CD4-positive, CD25-positive, alpha-beta regulatory T cell (primary cell): ENCODE data around the gene NETO2. TPM values are rescaled to one million over a fixed set of nuclear protein-coding genes. Genes with fewer than 3 reads are reported as not detected.
A peak's percentile ranks its signal among the peaks of the same experiment; 100 is the strongest.
"Not testable (repeated sequence)": the region's sequence is repeated elsewhere in the genome, so short reads cannot be mapped to it uniquely, and the experiment has no call there.

Experiments used
- ATAC-seq, 2 donors: fragments of 150-1000 bp; cut with Tn5 transposase; one replicate each; pipeline ENCODE4 v1.10.0; 2021; ENCODE audit warnings: low read depth in 2 of 2, moderate number of reproducible peaks in 2 of 2, moderate library complexity in 1 of 2
- DNase-seq, 3 donors: peaks; one replicate each; pipeline versions ENCODE4 v3.0.0 to v3.0.0-alpha.2; 2012 to 2022; ENCODE audit warnings: mixed read lengths in 1 of 3
- H3K27ac ChIP-seq: one replicate; pipeline ENCODE4 v1.7.0; 2013; ENCODE audit warnings: mild to moderate bottlenecking, low read length; ENCODE audit not compliant: insufficient read depth, poor library complexity, severe bottlenecking
- H3K27me3 ChIP-seq: one replicate; pipeline ENCODE4 v1.7.0; 2013; ENCODE audit warnings: low read length; ENCODE audit not compliant: control insufficient read depth, insufficient read depth
- H3K36me3 ChIP-seq: one replicate; pipeline ENCODE4 v1.7.0; 2013; ENCODE audit warnings: mild to moderate bottlenecking, low read length, moderate library complexity; ENCODE audit not compliant: control insufficient read depth, insufficient read depth
- H3K4me1 ChIP-seq: 2 replicates; pipeline ENCODE4 v1.7.0; 2013; ENCODE audit warnings: mild to moderate bottlenecking, low read length; ENCODE audit not compliant: insufficient read depth, control insufficient read depth, poor library complexity, severe bottlenecking
- H3K4me3 ChIP-seq: one replicate; pipeline ENCODE4 v1.7.0; 2013; ENCODE audit warnings: low read depth, mild to moderate bottlenecking, low read length, moderate library complexity
- H3K9me3 ChIP-seq, 2 experiments: 1 replicate in 1 of 2; 2 replicates in 1 of 2; pipeline ENCODE4 v1.7.0; 2013; ENCODE audit warnings: low read length in 2 of 2, mild to moderate bottlenecking in 1 of 2, moderate library complexity in 1 of 2; ENCODE audit not compliant: control insufficient read depth in 2 of 2
- H3K27ac Mint-ChIP-seq, 3 donors: one replicate each; pipeline ENCODE4 v1.8.0; 2020 to 2022; ENCODE audit warnings: mild to moderate bottlenecking in 3 of 3, mixed read lengths in 3 of 3, moderate library complexity in 2 of 3
- H3K27me3 Mint-ChIP-seq: one replicate; pipeline ENCODE4 v1.8.0; 2022; ENCODE audit warnings: mild to moderate bottlenecking, mixed read lengths
- H3K36me3 Mint-ChIP-seq: one replicate; pipeline ENCODE4 v1.8.0; 2020; ENCODE audit warnings: mixed read lengths
- H3K4me1 Mint-ChIP-seq, 4 donors: one replicate each; pipeline ENCODE4 v1.8.0; 2020 to 2022; ENCODE audit warnings: mixed read lengths in 4 of 4, mild to moderate bottlenecking in 1 of 4
- H3K4me3 Mint-ChIP-seq, 4 donors: one replicate each; pipeline ENCODE4 v1.8.0; 2020 to 2022; ENCODE audit warnings: mild to moderate bottlenecking in 4 of 4, mixed read lengths in 4 of 4, moderate library complexity in 3 of 4
- H3K9me3 Mint-ChIP-seq, 7 donors: one replicate each; pipeline ENCODE4 v1.8.0; 2020 to 2022; ENCODE audit warnings: mixed read lengths in 7 of 7, mild to moderate bottlenecking in 3 of 7, moderate library complexity in 2 of 7
- polyA plus RNA-seq, 4 donors: library from polyadenylated mRNA; unstranded; fragments of 300-500 nt; fragmentation: Illumina TruSeq; gene quantifications; one replicate each; pipeline ENCODE4 v1.2.3, GENCODE V29; 2021
- total RNA-seq: library from RNA; stranded (reverse); gene quantifications from one replicate; pipeline ENCODE4 v1.2.3, GENCODE V29; 2022

Gene NETO2
- total and polyA plus RNA-seq, 5 donors from 2014 or later = 4.6 to 9.2 (median 7.1) TPM

DNA sequence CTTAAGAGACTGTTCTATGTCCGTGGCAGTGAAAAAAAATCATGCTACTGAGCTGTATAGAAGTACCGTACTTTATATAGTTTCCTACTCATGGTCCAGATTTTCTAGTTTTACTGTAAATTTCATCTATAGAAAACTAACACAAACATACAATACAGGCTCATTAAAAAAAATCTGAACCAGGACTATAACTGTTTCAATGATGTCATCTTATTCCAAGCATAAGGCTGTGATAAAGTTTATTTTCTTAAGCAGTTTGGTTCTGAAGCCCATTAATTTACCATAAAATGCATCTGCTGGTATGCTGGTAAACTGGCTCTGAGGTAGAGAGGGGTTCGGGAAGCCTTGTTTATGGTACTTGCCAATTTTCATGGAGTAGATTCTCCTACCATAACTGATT, 16.7 kb upstream of the NETO2 start:
- Mint-ChIP-seq H3K9me3 (no peaks in the 10 kb centered on the region), H3K27ac (peak overlapping the region in 1 of 3 donors; percentile 0), H3K4me1 (no peaks in the 10 kb centered on the region), H3K27me3 (no peaks in the 10 kb centered on the region), H3K4me3 (no peak overlapping the region), H3K36me3 (peaks cover 29% of the 10 kb centered on the region)
- Histone ChIP-seq H3K4me1 (no peaks in the 10 kb centered on the region), H3K9me3 (no peaks in the 10 kb centered on the region), H3K4me3 (no peak overlapping the region), H3K36me3 (peaks cover 34% of the 10 kb centered on the region), H3K27ac (no peak overlapping the region), H3K27me3 (no peaks in the 10 kb centered on the region)
- DNase-seq (no peak), ATAC-seq (no peak)

DNA sequence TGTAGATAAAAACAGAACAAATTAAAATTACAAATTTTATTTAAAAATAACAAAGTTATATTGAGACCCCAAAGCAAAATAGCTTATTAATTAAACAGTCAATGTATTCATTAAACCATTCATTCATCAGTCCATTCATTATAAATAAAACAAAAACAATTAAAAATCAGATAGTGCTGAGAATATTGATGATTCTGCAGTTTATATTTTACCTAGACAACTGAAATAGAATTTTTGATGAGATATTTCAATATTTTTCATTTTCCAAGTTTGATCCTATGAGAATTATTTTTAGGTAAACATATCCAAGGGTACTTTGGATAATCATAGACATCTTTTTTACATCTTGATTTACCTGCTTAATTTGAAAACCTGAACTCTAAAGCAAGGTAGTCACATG, 15.2 kb upstream of the NETO2 start:
- no peaks in the 10 kb centered on the region for H3K27me3 ChIP-seq
- H3K4me3 ChIP-seq = no peak overlapping the region
- no peak overlapping the region for H3K27ac Mint-ChIP-seq
- H3K36me3 Mint-ChIP-seq = peaks cover 30% of the 10 kb centered on the region
- no peak overlapping the region for H3K4me3 Mint-ChIP-seq
- ATAC-seq (no peak), DNase-seq (no peak)
- H3K9me3 Mint-ChIP-seq = no peaks in the 10 kb centered on the region
- H3K4me1 ChIP-seq = no peaks in the 10 kb centered on the region
- H3K36me3 ChIP-seq = peaks cover 36% of the 10 kb centered on the region
- no peaks in the 10 kb centered on the region for H3K9me3 ChIP-seq
- H3K4me1 Mint-ChIP-seq = no peaks in the 10 kb centered on the region
- H3K27ac ChIP-seq = no peak overlapping the region
- no peaks in the 10 kb centered on the region for H3K27me3 Mint-ChIP-seq

DNA sequence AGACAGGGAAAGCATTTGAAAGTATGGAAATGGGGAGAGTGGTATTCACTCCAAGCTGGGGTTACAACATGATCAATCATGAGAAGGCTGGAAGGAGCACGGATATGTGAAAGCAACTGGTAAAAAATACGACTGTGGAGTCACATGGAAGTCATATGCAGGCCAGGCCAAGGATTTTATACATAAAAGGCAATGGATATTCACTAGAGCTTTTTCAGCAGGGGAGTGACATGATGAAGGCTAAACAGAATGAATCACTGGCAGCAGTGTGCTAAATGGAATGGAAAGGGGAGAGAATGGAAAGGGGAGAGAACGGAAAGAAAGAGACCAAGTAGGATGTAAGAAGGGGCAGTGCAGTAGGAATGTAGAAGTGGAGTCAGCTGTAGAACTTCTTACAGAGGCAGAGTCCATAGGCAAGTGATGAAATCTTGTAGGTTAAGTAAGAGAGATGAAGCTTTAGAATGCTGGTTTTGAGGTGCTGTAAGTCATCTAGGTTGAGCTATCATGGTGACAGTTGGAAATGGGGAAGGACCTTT, 13.0 kb upstream of the NETO2 start:
- no peaks in the 10 kb centered on the region for H3K27me3 Mint-ChIP-seq
- H3K36me3 Mint-ChIP-seq = peaks cover 49% of the 10 kb centered on the region
- ATAC-seq (no peak), DNase-seq (no peak)
- peaks cover 48% of the 10 kb centered on the region for H3K36me3 ChIP-seq
- H3K4me3 Mint-ChIP-seq = no peak overlapping the region
- no peaks in the 10 kb centered on the region for H3K4me1 ChIP-seq
- H3K4me3 ChIP-seq = no peak overlapping the region
- no peak overlapping the region for H3K27ac ChIP-seq
- peak overlapping the region in 1 of 3 donors; percentile 8 for H3K27ac Mint-ChIP-seq
- H3K9me3 Mint-ChIP-seq = peaks cover 0 to 12% (median 2%) of the 10 kb centered on the region in 7 donors
- no peaks in the 10 kb centered on the region for H3K27me3 ChIP-seq
- H3K9me3 ChIP-seq = peaks cover 0 to 11% of the 10 kb centered on the region in 2 experiments
- no peaks in the 10 kb centered on the region for H3K4me1 Mint-ChIP-seq

DNA sequence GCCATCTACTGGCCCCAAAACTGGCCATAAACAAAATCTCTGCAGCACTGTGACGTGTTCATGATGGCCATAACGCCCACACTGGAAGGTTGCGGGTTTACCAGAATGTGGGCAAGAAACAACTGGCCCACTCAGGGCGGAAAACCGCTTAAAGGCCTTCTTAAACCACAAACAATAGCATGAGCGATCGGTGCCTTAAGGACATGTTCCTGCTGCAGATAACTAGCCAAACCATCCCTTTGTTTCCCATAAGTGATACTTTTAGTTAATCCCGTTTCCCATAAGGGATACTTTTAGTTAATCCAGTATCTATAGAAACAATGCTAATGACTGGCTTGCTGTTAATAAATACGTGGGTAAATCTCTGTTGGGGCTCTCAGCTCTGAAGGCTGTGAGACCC, 8.8 kb upstream of the NETO2 start:
- peaks cover 41% of the 10 kb centered on the region for H3K36me3 Mint-ChIP-seq
- H3K4me1 Mint-ChIP-seq, ATAC-seq: not testable (repeated sequence)

DNA sequence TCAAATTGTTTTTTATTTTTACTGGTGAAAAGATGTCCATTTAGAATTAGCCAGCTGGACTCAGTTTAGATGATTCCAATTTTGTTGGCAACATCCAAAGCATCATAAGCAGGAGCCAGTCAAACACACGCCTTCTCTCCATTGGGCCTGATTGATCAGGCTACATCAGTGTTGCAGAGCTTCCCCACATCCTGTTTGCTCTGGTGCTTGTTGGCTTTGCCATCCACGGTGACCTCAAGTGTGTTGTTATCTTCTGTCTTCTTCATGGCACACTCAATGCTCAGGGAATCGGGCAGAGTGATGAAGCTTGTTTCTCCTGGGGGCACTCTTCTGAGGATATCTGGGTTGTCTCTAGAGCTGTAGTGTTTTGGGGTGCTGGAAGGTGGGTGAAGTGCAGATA, 6.3 kb upstream of the NETO2 start:
- Mint-ChIP-seq H3K36me3 (peaks cover 28% of the 10 kb centered on the region), H3K4me3 (peak overlapping the region in 1 of 4 donors; percentile 90), H3K4me1 (peaks cover 0 to 3% (median 0%) of the 10 kb centered on the region in 4 donors), H3K27ac (peak overlapping the region in 1 of 3 donors; percentile 15), H3K9me3 (peaks cover 0 to 15% (median 2%) of the 10 kb centered on the region in 7 donors), H3K27me3 (peaks cover 4% of the 10 kb centered on the region)
- Histone ChIP-seq H3K27ac (no peak overlapping the region), H3K9me3 (peaks cover 0 to 11% of the 10 kb centered on the region in 2 experiments), H3K4me3 (no peak overlapping the region), H3K36me3 (peaks cover 13% of the 10 kb centered on the region), H3K4me1 (no peaks in the 10 kb centered on the region), H3K27me3 (peaks cover 3% of the 10 kb centered on the region)
- DNase-seq (no peak), ATAC-seq (no peak)

More for the DNA sequence above, 8.8 kb upstream of the NETO2 start:
- not testable (repeated sequence) for H3K4me1 ChIP-seq, H3K27me3 ChIP-seq, H3K27ac Mint-ChIP-seq, H3K4me3 Mint-ChIP-seq, DNase-seq, H3K27me3 Mint-ChIP-seq, H3K4me3 ChIP-seq, H3K27ac ChIP-seq
- H3K9me3 ChIP-seq = peaks cover 0 to 11% of the 10 kb centered on the region in 2 experiments
- peaks cover 0 to 15% (median 2%) of the 10 kb centered on the region in 7 donors for H3K9me3 Mint-ChIP-seq
- H3K36me3 ChIP-seq = peaks cover 30% of the 10 kb centered on the region

DNA sequence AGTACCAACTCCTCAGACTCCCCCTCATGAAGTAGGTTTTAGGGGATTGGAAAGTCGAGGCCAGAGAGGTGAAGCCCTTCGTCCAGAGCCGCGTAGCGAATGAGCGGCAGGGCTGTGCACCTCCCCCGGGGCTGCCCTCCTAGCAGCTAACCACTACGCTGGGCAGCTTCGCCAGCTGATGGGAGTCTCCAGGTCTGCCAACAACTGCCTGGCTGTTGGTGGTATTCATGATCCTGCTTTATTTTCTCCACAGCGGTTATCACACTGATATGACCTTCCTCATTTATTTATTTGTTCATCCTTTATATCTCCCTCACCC, 773 bp upstream of the NETO2 start:
- Histone ChIP-seq H3K4me1 (peaks cover 28% of the 10 kb centered on the region), H3K9me3 (no peaks in the 10 kb centered on the region), H3K4me3 (peak overlapping the region; percentile 27), H3K27me3 (peaks cover 7% of the 10 kb centered on the region), H3K27ac (no peak overlapping the region), H3K36me3 (no peaks in the 10 kb centered on the region)
- Mint-ChIP-seq H3K27ac (peak overlapping the region in 2 of 3 donors; percentile 7 to 48), H3K27me3 (peaks cover 12% of the 10 kb centered on the region), H3K4me1 (peaks cover 4 to 20% (median 15%) of the 10 kb centered on the region in 4 donors), H3K36me3 (no peaks in the 10 kb centered on the region), H3K9me3 (no peaks in the 10 kb centered on the region), H3K4me3 (peak overlapping the region; percentile 85 to 88 (median 86))
- DNase-seq (no peak), ATAC-seq (no peak)

DNA sequence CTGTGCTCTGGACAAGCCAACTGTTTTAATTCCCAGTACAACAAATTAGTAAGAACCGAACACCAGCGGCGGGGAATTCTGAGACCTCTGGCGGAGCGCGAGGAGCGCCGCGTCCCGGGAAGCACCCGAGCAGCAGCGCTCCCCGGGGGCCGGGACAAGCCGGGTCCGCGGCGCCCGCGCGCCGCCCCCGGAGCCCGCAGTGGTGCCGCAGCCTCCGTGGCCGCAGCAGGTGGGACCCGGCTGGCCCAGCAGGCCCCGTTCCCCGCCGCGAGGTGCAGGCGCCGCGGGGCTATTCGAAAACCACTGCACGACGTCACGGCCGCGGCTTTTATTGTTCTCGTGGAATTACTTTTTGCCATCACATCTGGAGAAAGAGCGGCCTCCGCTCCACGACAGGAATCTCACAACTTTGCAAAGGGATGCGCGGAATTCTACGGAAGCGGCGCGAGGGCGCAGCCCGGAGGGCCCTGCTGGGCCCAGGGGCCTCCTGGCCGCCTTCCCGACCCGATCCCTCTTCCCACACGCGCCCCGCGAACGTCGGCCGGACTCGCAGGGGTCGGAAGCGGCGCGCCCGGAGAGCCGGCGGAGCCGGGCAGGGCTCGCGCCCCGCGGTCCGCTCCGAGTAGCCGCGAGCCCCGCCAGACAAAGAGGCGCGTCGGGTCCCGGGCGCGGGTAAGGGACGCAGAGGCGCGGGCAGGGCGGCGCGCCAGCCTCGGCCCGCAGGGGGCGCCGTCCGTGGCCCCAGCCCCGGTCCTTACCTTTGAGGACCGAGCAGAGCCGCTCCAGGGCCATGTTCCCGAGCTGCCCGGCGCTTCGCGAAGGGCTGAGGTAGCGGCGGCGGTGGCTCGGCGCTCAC, 696 bp downstream of the NETO2 start:
- H3K4me3 Mint-ChIP-seq = peak overlapping the region; percentile 87 to 95 (median 91)
- peaks cover 7% of the 10 kb centered on the region for H3K27me3 ChIP-seq
- H3K27ac ChIP-seq = peak overlapping the region; percentile 54
- H3K9me3 ChIP-seq = no peaks in the 10 kb centered on the region
- H3K4me3 ChIP-seq = peak overlapping the region; percentile 81
- DNase-seq (peak; percentile 36 to 68 (median 65)), ATAC-seq (peak; percentile 59 to 62)
- peaks cover 12% of the 10 kb centered on the region for H3K27me3 Mint-ChIP-seq
- H3K4me1 Mint-ChIP-seq = peaks cover 14 to 27% (median 19%) of the 10 kb centered on the region in 4 donors
- peaks cover 31% of the 10 kb centered on the region for H3K4me1 ChIP-seq
- no peaks in the 10 kb centered on the region for H3K36me3 Mint-ChIP-seq
- no peaks in the 10 kb centered on the region for H3K9me3 Mint-ChIP-seq
- peak overlapping the region in 1 of 3 donors; percentile 84 for H3K27ac Mint-ChIP-seq
- H3K36me3 ChIP-seq = no peaks in the 10 kb centered on the region
